Measurements from ENCODE around the gene NECAP2.
"Not testable (repeated sequence)": the region's sequence is repeated elsewhere in the genome, so short reads cannot be mapped to it uniquely, and the experiment has no call there.

DNA sequence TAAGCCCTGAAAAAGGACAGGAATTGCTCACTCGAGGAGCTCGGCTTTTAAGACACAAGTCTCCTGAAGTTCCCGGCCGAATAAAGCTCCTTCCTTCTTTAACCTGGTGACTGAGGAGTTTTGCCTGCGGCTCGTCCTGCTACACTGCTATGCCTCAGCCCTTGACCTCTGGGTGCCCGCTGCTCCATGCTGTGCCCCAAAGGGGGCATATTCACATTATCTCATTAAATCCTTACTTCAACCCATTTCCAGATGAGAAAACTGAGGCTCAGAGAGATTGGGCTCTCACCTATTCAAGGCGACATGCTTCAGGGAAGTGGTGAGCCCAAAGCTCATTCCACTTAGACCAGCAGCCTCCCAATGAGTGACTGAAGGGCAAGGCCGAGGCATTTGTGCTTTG lies 53.2 kb downstream of the NECAP2 start:
- TF ChIP-seq, protein P1, sequence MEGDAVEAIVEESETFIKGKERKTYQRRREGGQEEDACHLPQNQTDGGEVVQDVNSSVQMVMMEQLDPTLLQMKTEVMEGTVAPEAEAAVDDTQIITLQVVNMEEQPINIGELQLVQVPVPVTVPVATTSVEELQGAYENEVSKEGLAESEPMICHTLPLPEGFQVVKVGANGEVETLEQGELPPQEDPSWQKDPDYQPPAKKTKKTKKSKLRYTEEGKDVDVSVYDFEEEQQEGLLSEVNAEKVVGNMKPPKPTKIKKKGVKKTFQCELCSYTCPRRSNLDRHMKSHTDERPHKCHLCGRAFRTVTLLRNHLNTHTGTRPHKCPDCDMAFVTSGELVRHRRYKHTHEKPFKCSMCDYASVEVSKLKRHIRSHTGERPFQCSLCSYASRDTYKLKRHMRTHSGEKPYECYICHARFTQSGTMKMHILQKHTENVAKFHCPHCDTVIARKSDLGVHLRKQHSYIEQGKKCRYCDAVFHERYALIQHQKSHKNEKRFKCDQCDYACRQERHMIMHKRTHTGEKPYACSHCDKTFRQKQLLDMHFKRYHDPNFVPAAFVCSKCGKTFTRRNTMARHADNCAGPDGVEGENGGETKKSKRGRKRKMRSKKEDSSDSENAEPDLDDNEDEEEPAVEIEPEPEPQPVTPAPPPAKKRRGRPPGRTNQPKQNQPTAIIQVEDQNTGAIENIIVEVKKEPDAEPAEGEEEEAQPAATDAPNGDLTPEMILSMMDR (conservative IDR thresholded peaks at IDR 0.05; ENCODE audit: low read depth, low read length): not testable (repeated sequence)
- not testable (repeated sequence) for TF ChIP-seq RAD21 (IDR thresholded peaks at IDR 0.05; ENCODE audit: low read length); RFX5 (IDR thresholded peaks at IDR 0.05; ENCODE audit: low read depth, low read length); NFE2L2 (IDR thresholded peaks at IDR 0.05; ENCODE audit: low read depth, low read length); MAFK (IDR thresholded peaks at IDR 0.05; ENCODE audit: low read depth, low read length); MXI1 (IDR thresholded peaks at IDR 0.05; ENCODE audit: borderline replicate concordance, low read depth, low read length); FOS (IDR thresholded peaks at IDR 0.05; ENCODE audit: low read depth, low read length)
